NCI-H226 (cell line): ENCODE measurements around the gene VWA3A.
"Not testable (repeated sequence)": the region's sequence is repeated elsewhere in the genome, so short reads cannot be mapped to it uniquely, and the experiment has no call there.

ENCODE experiments used
- DNase-seq: peaks from one replicate; pipeline ENCODE4 v3.0.0-alpha.2; 2015

Gene VWA3A

GRCh38 chr16:22088642-22089041 is 3.7 kb upstream of the VWA3A start:
- DNase-seq, result no peak

GRCh38 chr16:22089910-22090309 is 2.4 kb upstream of the VWA3A start:
- DNase-seq, result no peak

DNA sequence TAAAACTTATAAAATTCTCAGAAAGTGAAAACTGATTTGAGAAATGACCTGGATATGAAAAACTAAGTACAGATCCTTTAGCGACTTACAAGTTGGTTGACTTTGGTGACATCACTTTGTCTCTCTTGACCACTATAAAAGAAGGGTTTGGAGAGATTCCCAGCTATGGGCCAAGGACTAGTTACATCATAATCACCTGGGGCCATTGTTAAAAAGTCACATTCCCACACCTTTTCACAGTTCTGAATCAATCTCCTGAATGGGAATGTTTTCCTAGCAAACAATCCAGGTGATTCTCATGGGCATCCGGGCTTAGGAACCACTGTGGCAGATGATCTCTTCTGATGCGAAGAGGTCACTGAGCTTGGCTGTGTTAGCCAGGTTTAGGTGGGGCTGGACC is 620 bp upstream of the VWA3A start:
- no peak for DNase-seq

DNA sequence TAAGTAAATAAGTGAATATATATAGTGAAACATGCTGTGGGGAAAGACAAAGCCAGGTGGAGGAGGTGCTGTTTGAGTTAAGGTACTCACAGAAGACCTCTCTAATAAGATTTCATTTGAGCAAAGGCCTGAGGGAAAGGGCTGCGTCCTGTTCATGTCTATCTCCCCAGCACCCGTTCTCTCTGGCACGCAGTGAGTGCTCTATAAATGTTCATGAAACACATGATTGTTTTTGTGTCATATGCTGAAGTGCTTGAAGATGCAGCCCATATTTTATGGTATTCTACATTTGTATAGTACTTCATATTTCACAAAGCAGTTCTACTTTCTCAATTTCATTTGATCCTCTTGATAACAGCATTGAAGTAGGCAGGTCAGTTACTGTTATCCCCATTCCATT is 990 bp downstream of the VWA3A start:
- no peak for DNase-seq

- no peak for DNase-seq
Observed at GRCh38 chr16:22093996-22094395, 1.7 kb downstream of the VWA3A start.

GRCh38 chr16:22098405-22099255 is 6.3 kb downstream of the VWA3A start:
- no peak for DNase-seq

GRCh38 chr16:22099256-22099975 is 7.1 kb downstream of the VWA3A start:
- no peak for DNase-seq

DNA sequence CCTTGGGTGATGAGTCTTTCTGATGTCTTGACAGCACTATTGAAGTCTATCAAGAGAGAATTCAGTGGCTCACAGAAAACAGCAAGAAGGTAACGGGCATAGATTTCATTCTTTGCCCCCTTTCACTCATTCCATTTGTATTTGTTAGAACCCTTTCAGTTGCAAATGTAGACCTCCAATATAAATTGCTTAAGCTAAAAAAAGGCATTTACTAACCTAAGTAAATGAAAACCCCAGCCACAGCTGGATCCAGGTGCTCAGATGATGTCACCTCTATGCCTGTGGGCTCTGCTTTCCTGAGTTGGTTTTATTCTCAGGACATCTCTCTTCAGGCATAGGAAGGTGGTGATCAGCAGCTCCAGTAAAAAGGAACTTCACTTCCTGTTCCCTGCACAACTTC is 11.1 kb downstream of the VWA3A start:
- no peak for DNase-seq

- no peak for DNase-seq
Observed at GRCh38 chr16:22109258-22109898, 17.0 kb downstream of the VWA3A start.

DNA sequence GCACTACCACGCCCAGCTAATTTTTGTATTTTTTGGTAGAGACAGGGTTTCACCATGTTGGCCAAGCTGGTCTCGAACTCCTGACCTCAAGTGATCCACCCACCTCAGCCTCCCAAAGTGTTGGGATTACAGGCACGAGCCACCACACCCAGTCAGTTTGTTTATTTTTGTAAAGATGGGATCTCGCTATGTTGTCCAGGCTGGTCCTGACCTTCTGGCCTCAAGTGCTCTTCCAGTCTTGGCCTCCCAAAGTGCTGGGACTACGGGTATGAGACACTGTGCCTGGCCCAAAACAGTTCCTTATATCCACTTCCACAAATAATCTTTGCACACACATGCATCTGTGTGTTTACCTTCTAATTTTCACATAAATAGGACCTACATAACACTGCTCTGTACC is 19.3 kb downstream of the VWA3A start:
- not testable (repeated sequence) for DNase-seq

GRCh38 chr16:22116095-22116700 is 23.9 kb downstream of the VWA3A start:
- no peak for DNase-seq

DNA sequence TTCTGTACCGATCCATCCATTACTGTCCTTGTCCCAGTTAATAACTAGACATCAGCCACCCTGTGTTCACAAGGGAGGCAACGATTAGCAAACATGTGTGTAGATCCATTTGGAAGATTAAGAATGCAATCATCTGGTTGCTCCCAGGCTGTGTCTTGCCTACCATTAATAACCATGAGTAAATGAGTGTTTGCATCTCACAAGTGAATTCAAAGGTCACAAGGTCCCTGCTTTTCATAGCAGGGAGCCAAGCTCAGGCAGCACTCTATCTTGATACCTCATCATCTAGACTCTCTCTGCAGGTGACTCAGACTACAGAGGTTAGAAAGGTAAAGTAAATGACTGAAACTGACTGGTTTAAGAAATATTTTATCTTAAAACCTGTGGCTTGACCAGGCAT is 25.3 kb downstream of the VWA3A start:
- DNase-seq, result peak; percentile 26

GRCh38 chr16:22120440-22120839 is 28.1 kb downstream of the VWA3A start:
- no peak for DNase-seq

- DNase-seq, result no peak
Observed at GRCh38 chr16:22122239-22122638, 29.9 kb downstream of the VWA3A start.

- DNase-seq, result no peak
Observed at GRCh38 chr16:22123146-22123545, 30.8 kb downstream of the VWA3A start.

GRCh38 chr16:22123759-22124490 is 31.6 kb downstream of the VWA3A start:
- no peak for DNase-seq

- DNase-seq, result no peak
Observed at GRCh38 chr16:22124583-22125284, 32.4 kb downstream of the VWA3A start.

GRCh38 chr16:22126037-22126558 is 33.8 kb downstream of the VWA3A start:
- DNase-seq, result no peak

DNA sequence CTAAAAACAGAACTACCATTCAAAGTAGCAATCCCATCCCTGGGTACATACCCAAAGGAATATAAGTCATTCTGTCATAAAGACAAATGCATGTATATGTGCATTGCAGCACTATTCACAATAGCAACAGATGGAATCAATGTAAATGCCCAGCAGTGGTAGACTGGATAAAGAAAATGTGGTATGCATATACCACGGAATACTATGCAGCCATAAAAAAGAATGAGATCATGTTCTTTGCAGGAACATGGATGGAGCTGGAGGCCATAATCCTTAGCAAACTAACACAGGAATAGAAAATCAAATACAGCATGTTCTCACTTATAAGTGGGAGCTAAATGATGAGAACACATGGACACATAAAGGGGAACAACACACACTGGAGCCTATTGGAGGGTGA is 36.2 kb downstream of the VWA3A start:
- not testable (repeated sequence) for DNase-seq

DNA sequence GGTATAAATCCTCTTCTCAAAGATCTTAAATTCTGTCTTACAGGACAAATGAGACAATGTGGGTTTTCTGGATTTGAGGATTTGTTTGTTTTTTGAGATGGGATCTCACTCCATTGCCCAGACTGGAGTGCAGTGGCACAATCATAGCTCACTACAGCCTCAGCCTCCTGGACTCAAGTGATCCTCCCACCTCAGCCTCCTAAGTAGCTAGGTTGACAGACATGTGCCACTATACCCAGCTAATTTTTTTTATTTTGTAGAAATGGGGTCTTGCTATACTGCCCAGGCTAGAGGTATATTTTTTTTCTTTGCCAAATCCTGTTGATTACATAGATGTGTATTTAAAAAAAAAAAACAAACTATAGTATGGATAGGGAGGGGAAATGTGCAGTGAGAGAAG is 38.2 kb downstream of the VWA3A start:
- DNase-seq, result no peak

- DNase-seq, result no peak
Observed at GRCh38 chr16:22132801-22133200, 40.5 kb downstream of the VWA3A start.

- DNase-seq, result no peak
Observed at GRCh38 chr16:22138482-22138881, 46.1 kb downstream of the VWA3A start.
